Keratinocyte (primary cell): ENCODE data around the gene NME5.

Source experiments
- CTCF ChIP-seq, 3 experiments: IDR thresholded peaks in 1 of 3; conservative IDR thresholded peaks in 1 of 3; optimal IDR thresholded peaks in 1 of 3; 2 replicates in 2 of 3; 3 replicates in 1 of 3; pipeline versions ENCODE3 to v1.5.1; 2011; ENCODE audit warnings: low read length in 3 of 3, mild to moderate bottlenecking in 3 of 3, moderate library complexity in 2 of 3, control low read depth in 1 of 3, inconsistent platforms in 1 of 3; ENCODE audit not compliant: insufficient read depth in 2 of 3; ENCODE audit errors: extremely low read depth in 1 of 3
- EZH2 ChIP-seq: IDR thresholded peaks from one replicate; pipeline ENCODE4 v1.6.1; 2012; ENCODE audit warnings: inconsistent platforms, mild to moderate bottlenecking, low read length, moderate library complexity

GRCh38 chr5:138157626-138158025 is 18.4 kb upstream of the NME5 start:
- TF ChIP-seq CTCF (optimal IDR thresholded peaks at IDR 0.05 in 1 of 3, IDR thresholded peaks at IDR 0.05 in 1 of 3, conservative IDR thresholded peaks at IDR 0.05 in 1 of 3; ENCODE audit: extremely low read depth in 1 of 3, insufficient read depth in 2 of 3, low read length in 3 of 3) (no peak), EZH2 (no peak)
